HG03139 (cell line): ENCODE data around the gene CUBN.

ENCODE experiments used
- ATAC-seq: cut with Tn5 transposase; IDR thresholded peaks from one replicate; pipeline ENCODE4 v1.9.1; 2021; ENCODE audit not compliant: unreplicated experiment

CUBN gene

GRCh38 chr10:16929069-16929468 lies 200.5 kb downstream of the CUBN start:
- no peak for ATAC-seq

- no peak for ATAC-seq
Observed at GRCh38 chr10:16927546-16927945, 202.1 kb downstream of the CUBN start.

GRCh38 chr10:16923726-16924125 lies 205.9 kb downstream of the CUBN start:
- no peak for ATAC-seq

- ATAC-seq, result no peak
Observed at GRCh38 chr10:16923309-16923708, 206.3 kb downstream of the CUBN start.

GRCh38 chr10:16919121-16919982 lies 210.3 kb downstream of the CUBN start:
- ATAC-seq, result no peak

GRCh38 chr10:16916496-16916895 lies 213.1 kb downstream of the CUBN start:
- no peak for ATAC-seq

- no peak for ATAC-seq
Observed at GRCh38 chr10:16915300-16915699, 214.3 kb downstream of the CUBN start.

- no peak for ATAC-seq
Observed at GRCh38 chr10:16913266-16913665, 216.3 kb downstream of the CUBN start.

GRCh38 chr10:16910793-16911164 lies 218.8 kb downstream of the CUBN start:
- no peak for ATAC-seq

GRCh38 chr10:16909961-16910792 lies 219.4 kb downstream of the CUBN start:
- ATAC-seq, result no peak

GRCh38 chr10:16909271-16909767 lies 220.3 kb downstream of the CUBN start:
- ATAC-seq, result no peak

GRCh38 chr10:16907687-16908086 lies 221.9 kb downstream of the CUBN start:
- no peak for ATAC-seq

GRCh38 chr10:16905320-16905719 lies 224.3 kb downstream of the CUBN start:
- ATAC-seq, result no peak

- ATAC-seq, result no peak
Observed at GRCh38 chr10:16904639-16905061, 225.0 kb downstream of the CUBN start.

GRCh38 chr10:16904049-16904448 lies 225.6 kb downstream of the CUBN start:
- no peak for ATAC-seq

- no peak for ATAC-seq
Observed at GRCh38 chr10:16902606-16903005, 227.0 kb downstream of the CUBN start.

- ATAC-seq, result no peak
Observed at GRCh38 chr10:16901106-16901505, 228.5 kb downstream of the CUBN start.

- no peak for ATAC-seq
Observed at GRCh38 chr10:16896993-16897392, 232.6 kb downstream of the CUBN start.

- no peak for ATAC-seq
Observed at GRCh38 chr10:16894821-16895220, 234.8 kb downstream of the CUBN start.

- no peak for ATAC-seq
Observed at GRCh38 chr10:16893664-16894063, 235.9 kb downstream of the CUBN start.

GRCh38 chr10:16891375-16892313 lies 238.0 kb downstream of the CUBN start:
- no peak for ATAC-seq
